OCI-LY3 (cell line): ENCODE data around the gene ZNF296.

Experiments used
- CTCF ChIP-seq: fragments of 200-600, 300-600 bp; sonication (generic); IDR thresholded peaks from 2 replicates; pipeline ENCODE4 v1.5.1; 2014; ENCODE audit warnings: antibody characterized with exemption, low read length, low read depth
- EZH2phosphoT487 ChIP-seq: fragments of 200-600 bp; shearing (Covaris generic); IDR thresholded peaks from 2 replicates; pipeline ENCODE4 v1.6.1; 2018; ENCODE audit warnings: antibody characterized with exemption, mixed run types, low read depth

DNA sequence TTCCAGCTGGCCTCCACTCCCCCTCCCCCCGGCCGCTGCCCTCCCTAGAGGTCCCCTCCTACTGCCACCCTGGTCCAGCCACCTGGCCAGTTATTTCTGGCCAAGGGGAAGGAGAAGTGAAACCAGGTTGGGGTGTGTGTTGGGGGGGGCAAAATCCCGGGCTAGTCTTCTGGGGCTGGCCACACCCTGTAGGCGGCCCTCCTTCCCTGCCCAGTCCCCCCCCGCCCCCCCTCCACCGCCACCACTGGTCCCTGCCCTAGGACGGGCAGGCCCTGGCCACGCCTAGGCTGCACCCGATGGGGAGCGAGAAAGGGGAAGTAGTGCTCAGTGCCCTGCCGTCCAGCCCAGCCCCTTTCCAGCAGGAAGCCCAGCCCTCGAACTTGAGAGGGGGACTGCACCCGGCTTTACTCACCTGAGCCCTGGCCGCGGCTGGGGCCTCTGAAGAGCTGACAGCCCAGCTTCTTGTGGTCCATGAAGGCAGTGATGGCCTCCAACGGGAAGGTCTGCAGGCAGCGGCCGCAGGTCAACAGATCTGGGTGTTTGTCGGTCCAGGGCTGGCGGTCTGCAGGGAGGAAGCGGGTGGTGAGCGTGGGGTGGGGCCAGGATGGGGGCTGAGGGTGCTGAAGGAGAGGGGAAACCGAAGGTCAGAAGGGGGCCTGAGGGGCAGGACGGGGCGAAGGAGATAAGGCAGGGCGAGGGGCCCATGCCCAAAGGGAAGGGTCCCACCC lies 813 bp downstream of the ZNF296 start:
- TF ChIP-seq CTCF (no peak), EZH2phosphoT487 (no peak)
